K562 (cell line): ENCODE results near the gene IPO11. TPM values are rescaled to one million over a fixed set of nuclear protein-coding genes. Genes with fewer than 3 reads are reported as not detected.

Experiments
- ATAC-seq: fragments of 200-7000 bp; cut with Tn5 transposase; 3 replicates; pipeline ENCODE4 v1.9.1; 2020; ENCODE audit warnings: moderate library complexity
- BruUV-seq: library from RNA; stranded (reverse); fragments of 400-500 nt; replicated peaks from 2 replicates; lab custom pipeline; 2021; lab: Mats Ljungman, UMichigan
- CTCF ChIA-PET: fragments of 300-600 bp; formaldehyde crosslinking; extraction: SDS; loops from one replicate; lab custom pipeline; 2021; ENCODE audit warnings: low intra/inter-chr PET ratio; lab: Yijun Ruan, JAX
- POLR2A ChIA-PET: fragments of 300-600, 350-650 bp; sonication (Branson Sonifier 250); formaldehyde crosslinking; extraction: SDS; loops from one replicate; lab custom pipeline; 2021; ENCODE audit warnings: antibody characterized with exemption, inconsistent platforms; lab: Yijun Ruan, JAX
- DNase-seq, 4 experiments: peaks; one replicate each; pipeline versions ENCODE4 v3.0.0 to v3.0.0-alpha.2; 2011 to 2018; ENCODE audit warnings: low spot score in 3 of 4, mixed read lengths in 3 of 4; ENCODE audit errors: extremely low read depth in 1 of 4
- FAIRE-seq: peaks from 2 replicates; lab custom pipeline; 2011; peaks lifted over from hg19 to GRCh38; lab: Jason Lieb, UNC
- H2AFZ ChIP-seq: 2 replicates; pipeline ENCODE4 v1.6.0; 2011; ENCODE audit warnings: low read depth, low read length, control low read depth, inconsistent platforms
- H3K27ac ChIP-seq: fragments of 200-600 bp; 3 replicates; pipeline ENCODE4 v1.8.0; 2011; ENCODE audit warnings: low read depth, mild to moderate bottlenecking, control low read depth, inconsistent platforms, low read length, moderate library complexity, mixed read lengths; ENCODE audit errors: extremely low read depth
- H3K27me3 ChIP-seq, 2 experiments: fragments of 300-600 bp in 1 of 2; 2 replicates in 1 of 2; 3 replicates in 1 of 2; pipeline versions ENCODE4 v1.6.0 to v1.8.0; 2011; ENCODE audit warnings: inconsistent platforms in 2 of 2, low read length in 2 of 2, mild to moderate bottlenecking in 1 of 2, mixed read lengths in 1 of 2, moderate library complexity in 1 of 2; ENCODE audit not compliant: control insufficient read depth in 2 of 2, insufficient read depth in 2 of 2
- H3K36me3 ChIP-seq: fragments of 300-600 bp; 3 replicates; pipeline ENCODE4 v1.8.0; 2011; ENCODE audit warnings: mild to moderate bottlenecking, low read length, inconsistent platforms; ENCODE audit not compliant: control insufficient read depth, insufficient read depth
- H3K4me1 ChIP-seq, 2 experiments: fragments of 200-600 bp in 1 of 2; replicated peaks in 1 of 2; 2 replicates in 1 of 2; 3 replicates in 1 of 2; pipeline versions ENCODE4 v1.5.1 to v1.8.0; 2011; ENCODE audit warnings: inconsistent platforms in 2 of 2, low read length in 2 of 2, mild to moderate bottlenecking in 1 of 2, mixed read lengths in 1 of 2, moderate library complexity in 1 of 2; ENCODE audit not compliant: control insufficient read depth in 2 of 2, insufficient read depth in 2 of 2
- H3K4me2 ChIP-seq: 2 replicates; pipeline ENCODE4 v1.6.1; 2011; ENCODE audit warnings: low read length, control low read depth, inconsistent platforms, mixed read lengths; ENCODE audit not compliant: insufficient read depth
- H3K4me3 ChIP-seq: fragments of 200-600 bp; sonication (generic), shearing (Covaris generic); 2 replicates; pipeline ENCODE4 v1.5.1; 2016; ENCODE audit warnings: control low read depth, inconsistent platforms
- H3K79me2 ChIP-seq: fragments of 200-600 bp; 3 replicates; pipeline ENCODE4 v1.8.0; 2011; ENCODE audit warnings: low read length, inconsistent platforms; ENCODE audit not compliant: control insufficient read depth, insufficient read depth
- H3K9ac ChIP-seq, 2 experiments: 2 replicates each; pipeline versions ENCODE4 v1.6.0 to v1.6.1; 2011; ENCODE audit warnings: low read depth in 2 of 2, low read length in 2 of 2, control low read depth in 1 of 2, inconsistent platforms in 1 of 2, mild to moderate bottlenecking in 1 of 2, mixed read lengths in 1 of 2; ENCODE audit not compliant: insufficient read depth in 1 of 2
- H3K9me1 ChIP-seq: one replicate; pipeline ENCODE4 v1.6.0; 2011; ENCODE audit warnings: inconsistent platforms, mild to moderate bottlenecking, low read length, moderate library complexity; ENCODE audit not compliant: control insufficient read depth, insufficient read depth
- H3K9me3 ChIP-seq: replicated peaks from 2 replicates; pipeline ENCODE4 v1.5.1; 2011; ENCODE audit warnings: low read depth, low read length, inconsistent platforms; ENCODE audit not compliant: control insufficient read depth, insufficient read depth
- H4K20me1 ChIP-seq: replicated peaks from 2 replicates; pipeline ENCODE4 v1.6.1; 2011; ENCODE audit warnings: low read length, inconsistent platforms, mixed read lengths; ENCODE audit not compliant: control insufficient read depth, insufficient read depth
- CEBPB ChIP-seq: fragments of 450-650 bp; IDR thresholded peaks from 2 replicates; pipeline ENCODE4 v1.6.1; 2016; ENCODE audit warnings: missing genetic modification characterization, missing compliant biosample characterization
- CEBPG ChIP-seq, 3 experiments: fragments of 200-800 bp in 1 of 3; sonication (Bioruptor generic) in 1 of 3; sonication (generic) in 1 of 3; formaldehyde crosslinking in 1 of 3; IDR thresholded peaks in 2 of 3; conservative IDR thresholded peaks in 1 of 3; 2 replicates each; pipeline versions ENCODE4 v1.6.1 to v1.8.0; 2016 to 2022; ENCODE audit warnings: missing compliant biosample characterization in 2 of 3, missing genetic modification characterization in 2 of 3, mild to moderate bottlenecking in 1 of 3, missing genetic modification reagents in 1 of 3
- POLR2B ChIP-seq: fragments of 450-650 bp; IDR thresholded peaks from 2 replicates; pipeline ENCODE4 v1.6.1; 2018; ENCODE audit warnings: low read depth; ENCODE audit not compliant: partially characterized antibody
- SMAD4 ChIP-seq: fragments of 250-450 bp; sonication (Bioruptor Pico); conservative IDR thresholded peaks from 2 replicates; pipeline ENCODE4 v1.8.0; 2021; ENCODE audit warnings: inconsistent platforms, mild to moderate bottlenecking, moderate library complexity
- SMARCC2 ChIP-seq: fragments of 450-650 bp; IDR thresholded peaks from 2 replicates; pipeline ENCODE4 v1.6.1; 2017; ENCODE audit warnings: antibody characterized with exemption, moderate library complexity, mild to moderate bottlenecking, low read depth
- in situ Hi-C: fragments of 300-500 bp; cut with MboI; formaldehyde crosslinking; loops from 4 replicates; pipeline ENCODE4 v1.15.0; 2018; ENCODE audit warnings: inconsistent platforms, mixed read lengths
- intact Hi-C: fragments of 100-400 bp; cut with micrococcal nuclease; formaldehyde crosslinking; loops from 2 replicates; pipeline ENCODE4 v1.14.2; 2022
- polyA plus RNA-seq, 8 experiments: library from polyadenylated mRNA; depleted of rRNA in 4 of 8; stranded (reverse) in 5 of 8; unstranded in 3 of 8; fragments of >200 nt; fragmentation: Nextera tagmentation in 2 of 8; fragmentation: Illumina TruSeq in 1 of 8; extraction: Ambion mirVana in 2 of 8; extraction: Trizol in 1 of 8; gene quantifications; 2 replicates each; pipeline versions ENCODE4 v1.2.1 to v1.2.3, GENCODE V29; 2011 to 2014; ENCODE audit warnings: inconsistent platforms in 1 of 8, missing spikeins in 1 of 8
- total RNA-seq, 7 experiments: library from RNA; depleted of rRNA in 6 of 7; stranded (reverse); fragments of >200 nt in 6 of 7; fragmentation: Illumina TruSeq in 2 of 7; extraction: Trizol in 2 of 7; gene quantifications; 2 replicates each; pipeline versions ENCODE4 v1.2.1 to v1.2.3, GENCODE V29; 2011 to 2021; ENCODE audit warnings: low replicate concordance in 1 of 7
- TF ChIP-seq, protein P1 (sequence below), 2 experiments: fragments of 450-650 bp in 1 of 2; sonication (generic) in 1 of 2; formaldehyde crosslinking in 1 of 2; IDR thresholded peaks in 1 of 2; conservative IDR thresholded peaks in 1 of 2; 2 replicates each; pipeline versions ENCODE4 v1.6.1 to v1.8.1; 2016 to 2023; ENCODE audit warnings: mild to moderate bottlenecking in 2 of 2, moderate library complexity in 2 of 2, inconsistent platforms in 1 of 2, missing genetic modification reagents in 1 of 2

IPO11 gene
- total and polyA plus RNA-seq, 9 of the 15 experiments (the other 6 are each of a cell fraction or from before 2014, with no cell fraction given) = 38.7 to 96.0 (median 70.9) TPM

GRCh38 chr5:62555930-62556329 lies 143.4 kb downstream of the IPO11 start:
- Histone ChIP-seq H4K20me1 (no peaks in the 10 kb centered on the region), H3K79me2 (no peaks in the 10 kb centered on the region), H3K9ac (no peak overlapping the region), H3K4me1 (no peaks in the 10 kb centered on the region), H3K36me3 (peaks cover 56% of the 10 kb centered on the region), H3K9me1 (no peaks in the 10 kb centered on the region), H3K27me3 (no peaks in the 10 kb centered on the region), H2AFZ (no peak overlapping the region), H3K4me2 (no peak overlapping the region), H3K4me3 (no peak overlapping the region), H3K9me3 (no peaks in the 10 kb centered on the region), H3K27ac (no peak overlapping the region)
- BruUV-seq = no TSS peak
- ATAC-seq (no peak), FAIRE-seq (no peak), DNase-seq (no peak)
- intact Hi-C loops = loop anchor here (10.0 kb wide), 1 partner anchor 59 kb away; no protein-coding TSS in a partner anchor
- ChIA-PET POLR2A (interaction anchor here (1.3 kb wide), 1 partner anchor 17 kb away, joined by 4 read pairs; no protein-coding TSS in a partner anchor), CTCF (no interaction called here)
- TF ChIP-seq SMAD4 (CRISPR knock-in tag) (no peak), CEBPB (tag) (peak; percentile 68), POLR2B (no peak), CEBPG (CRISPR knock-in tag; IDR thresholded peaks at IDR 0.05) (no peak), CEBPG (tag; conservative IDR thresholded peaks at IDR 0.05 in 1 of 2, IDR thresholded peaks at IDR 0.05 in 1 of 2) (peak; percentile 50 to 86; a peak in 3 of 4 replicates), SMARCC2 (no peak)
- TF ChIP-seq, protein P1, sequence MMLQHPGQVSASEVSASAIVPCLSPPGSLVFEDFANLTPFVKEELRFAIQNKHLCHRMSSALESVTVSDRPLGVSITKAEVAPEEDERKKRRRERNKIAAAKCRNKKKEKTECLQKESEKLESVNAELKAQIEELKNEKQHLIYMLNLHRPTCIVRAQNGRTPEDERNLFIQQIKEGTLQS (IDR thresholded peaks at IDR 0.05) = peak; percentile 76
- TF ChIP-seq, protein P1 (CRISPR knock-in tag; conservative IDR thresholded peaks at IDR 0.05) = no peak
- in situ Hi-C loops = no loop called here
